Type B pancreatic cell (in vitro differentiated cells): ENCODE results near the gene KIRREL3. TPM values are rescaled to one million over a fixed set of nuclear protein-coding genes. Genes with fewer than 3 reads are reported as not detected.

ENCODE experiments used
- DNase-seq: peaks from one replicate; pipeline ENCODE4 v3.0.0; 2021; ENCODE audit warnings: mixed read lengths; ENCODE audit not compliant: unreplicated experiment; ENCODE audit errors: extremely low spot score
- H3K27ac Mint-ChIP-seq: 2 replicates; pipeline ENCODE4 v1.8.0; 2021; ENCODE audit warnings: mild to moderate bottlenecking, mixed read lengths
- H3K27me3 Mint-ChIP-seq: 2 replicates; pipeline ENCODE4 v1.8.0; 2021; ENCODE audit warnings: mixed read lengths
- H3K36me3 Mint-ChIP-seq: 2 replicates; pipeline ENCODE4 v1.8.0; 2021; ENCODE audit warnings: mixed read lengths
- H3K4me1 Mint-ChIP-seq: one replicate; pipeline ENCODE4 v1.8.0; 2021; ENCODE audit warnings: mixed read lengths; ENCODE audit not compliant: unreplicated experiment
- H3K4me3 Mint-ChIP-seq: 2 replicates; pipeline ENCODE4 v1.8.0; 2021; ENCODE audit warnings: mild to moderate bottlenecking, mixed read lengths
- H3K9me3 Mint-ChIP-seq: 2 replicates; pipeline ENCODE4 v1.8.0; 2021; ENCODE audit warnings: mixed read lengths
- CTCF ChIP-seq: fragments of 200-600 bp; sonication (generic); conservative IDR thresholded peaks from 2 replicates; pipeline ENCODE4 v1.5.0; 2021; ENCODE audit warnings: antibody characterized with exemption, mild to moderate bottlenecking
- total RNA-seq: library from RNA; stranded (reverse); gene quantifications from 2 replicates; pipeline ENCODE4 v1.2.1, GENCODE V29; 2021; ENCODE audit warnings: low replicate concordance

KIRREL3 gene
- total RNA-seq, 1 donor from 2014 or later, result 4.1 TPM

GRCh38 chr11:126754591-126755426, 245.8 kb downstream of the KIRREL3 start:
- TF ChIP-seq CTCF, result no peak
- Mint-ChIP-seq H3K36me3 (no peaks in the 10 kb centered on the region), H3K27ac (no peak overlapping the region), H3K4me3 (no peak overlapping the region), H3K27me3 (peaks cover 5% of the 10 kb centered on the region), H3K9me3 (peaks cover 6% of the 10 kb centered on the region), H3K4me1 (peaks cover 25% of the 10 kb centered on the region)
- no peak for DNase-seq

- TF ChIP-seq CTCF, result no peak
- H3K27me3 Mint-ChIP-seq, result peaks cover 5% of the 10 kb centered on the region
- H3K27ac Mint-ChIP-seq, result no peak overlapping the region
- H3K36me3 Mint-ChIP-seq, result no peaks in the 10 kb centered on the region
- no peak overlapping the region for H3K4me3 Mint-ChIP-seq
- peaks cover 6% of the 10 kb centered on the region for H3K9me3 Mint-ChIP-seq
- no peak for DNase-seq
- peaks cover 32% of the 10 kb centered on the region for H3K4me1 Mint-ChIP-seq
These were observed 246.6 kb downstream of the KIRREL3 start for GRCh38 chr11:126753990-126754389.

- DNase-seq, result no peak
- Mint-ChIP-seq H3K27me3 (no peaks in the 10 kb centered on the region), H3K27ac (no peak overlapping the region), H3K4me1 (peaks cover 55% of the 10 kb centered on the region), H3K9me3 (peaks cover 6% of the 10 kb centered on the region), H3K4me3 (no peak overlapping the region), H3K36me3 (no peaks in the 10 kb centered on the region)
- no peak for TF ChIP-seq CTCF
These were observed 249.3 kb downstream of the KIRREL3 start for GRCh38 chr11:126751242-126751641.

GRCh38 chr11:126748793-126749192, 251.8 kb downstream of the KIRREL3 start:
- no peak for TF ChIP-seq CTCF
- no peaks in the 10 kb centered on the region for H3K27me3 Mint-ChIP-seq
- no peak for DNase-seq
- H3K27ac Mint-ChIP-seq, result peak overlapping the region; percentile 69
- peak overlapping the region; percentile 40 for H3K4me3 Mint-ChIP-seq
- peaks cover 6% of the 10 kb centered on the region for H3K9me3 Mint-ChIP-seq
- H3K4me1 Mint-ChIP-seq, result peaks cover 44% of the 10 kb centered on the region
- no peaks in the 10 kb centered on the region for H3K36me3 Mint-ChIP-seq

GRCh38 chr11:126748100-126748791, 252.3 kb downstream of the KIRREL3 start:
- no peak for TF ChIP-seq CTCF
- Mint-ChIP-seq H3K27ac (peak overlapping the region; percentile 69), H3K4me1 (peaks cover 49% of the 10 kb centered on the region), H3K27me3 (no peaks in the 10 kb centered on the region), H3K9me3 (peaks cover 6% of the 10 kb centered on the region), H3K36me3 (no peaks in the 10 kb centered on the region), H3K4me3 (peak overlapping the region; percentile 66)
- peak; percentile 76 for DNase-seq
